SU-DHL-6 (cell line): ENCODE results near the gene CHSY1.

Source experiments
- H2AFZ ChIP-seq: fragments of 200-600 bp; sonication (generic); 2 replicates; pipeline ENCODE4 v1.6.1; 2014; ENCODE audit warnings: low read depth, mild to moderate bottlenecking, moderate library complexity, mixed read lengths, antibody characterized with exemption, low read length; ENCODE audit not compliant: severe bottlenecking
- H3F3A ChIP-seq: fragments of 200-600 bp; shearing (Covaris generic); 2 replicates; pipeline ENCODE4 v1.6.0; 2016; ENCODE audit warnings: antibody characterized with exemption, mild to moderate bottlenecking; ENCODE audit not compliant: insufficient read depth
- H3K27ac ChIP-seq: fragments of 200-600 bp; sonication (generic); 2 replicates; pipeline ENCODE4 v1.5.1; 2016; ENCODE audit warnings: low read depth, mild to moderate bottlenecking, low read length, moderate library complexity, mixed read lengths
- H3K27me3 ChIP-seq: fragments of 200-600 bp; sonication (generic), shearing (Covaris generic); 2 replicates; pipeline ENCODE4 v1.6.0; 2014; ENCODE audit warnings: mild to moderate bottlenecking, low read length
- H3K36me3 ChIP-seq: fragments of 200-600 bp; sonication (generic); 2 replicates; pipeline ENCODE4 v1.6.1; 2014; ENCODE audit warnings: mild to moderate bottlenecking, low read length, mixed read lengths
- H3K4me2 ChIP-seq: fragments of 300-600, 200-600 bp; shearing (Covaris generic), sonication (generic); 2 replicates; pipeline ENCODE4 v1.6.0; 2014; ENCODE audit warnings: low read length, low read depth, mild to moderate bottlenecking; ENCODE audit not compliant: poor library complexity, severe bottlenecking
- H3K4me3 ChIP-seq: fragments of 200-600 bp; sonication (generic); 2 replicates; pipeline ENCODE4 v1.5.1; 2014; ENCODE audit warnings: antibody characterized with exemption, low read length, mild to moderate bottlenecking, mixed read lengths; ENCODE audit not compliant: insufficient read depth, poor library complexity, severe bottlenecking
- H3K79me2 ChIP-seq: fragments of 200-600 bp; sonication (generic); 2 replicates; pipeline ENCODE4 v1.6.1; 2014; ENCODE audit warnings: mild to moderate bottlenecking, low read length, moderate library complexity; ENCODE audit not compliant: insufficient read depth
- H3K9ac ChIP-seq: fragments of 200-600 bp; sonication (generic); 2 replicates; pipeline ENCODE4 v1.7.0; 2014; ENCODE audit warnings: mild to moderate bottlenecking, low read length
- H3K9me2 ChIP-seq: fragments of 200-600 bp; sonication (generic); replicated peaks from 2 replicates; pipeline ENCODE4 v1.6.1; 2014; ENCODE audit warnings: low read length; ENCODE audit not compliant: insufficient read depth
- H3K9me3 ChIP-seq: fragments of 200-600 bp; sonication (generic); 2 replicates; pipeline ENCODE4 v1.6.1; 2014; ENCODE audit warnings: low read length, mixed read lengths; ENCODE audit not compliant: insufficient read depth
- H4K20me1 ChIP-seq: fragments of 200-600 bp; sonication (generic); 2 replicates; pipeline ENCODE4 v1.6.1; 2014; ENCODE audit warnings: low read depth, mild to moderate bottlenecking, antibody characterized with exemption, low read length, moderate library complexity, mixed read lengths
- EZH2phosphoT487 ChIP-seq: fragments of 200-600 bp; sonication (generic), shearing (Covaris generic); conservative IDR thresholded peaks from 2 replicates; pipeline ENCODE4 v1.6.1; 2018; ENCODE audit warnings: mild to moderate bottlenecking, antibody characterized with exemption, low read length, moderate library complexity, mixed read lengths
- TF ChIP-seq, protein P1 (sequence below): fragments of 200-600 bp; sonication (generic); IDR thresholded peaks from one replicate; pipeline ENCODE4 v1.5.1; 2017; ENCODE audit warnings: antibody characterized with exemption, mild to moderate bottlenecking, low read length, moderate library complexity; ENCODE audit not compliant: insufficient read depth, poor library complexity, severe bottlenecking

CHSY1 gene

DNA sequence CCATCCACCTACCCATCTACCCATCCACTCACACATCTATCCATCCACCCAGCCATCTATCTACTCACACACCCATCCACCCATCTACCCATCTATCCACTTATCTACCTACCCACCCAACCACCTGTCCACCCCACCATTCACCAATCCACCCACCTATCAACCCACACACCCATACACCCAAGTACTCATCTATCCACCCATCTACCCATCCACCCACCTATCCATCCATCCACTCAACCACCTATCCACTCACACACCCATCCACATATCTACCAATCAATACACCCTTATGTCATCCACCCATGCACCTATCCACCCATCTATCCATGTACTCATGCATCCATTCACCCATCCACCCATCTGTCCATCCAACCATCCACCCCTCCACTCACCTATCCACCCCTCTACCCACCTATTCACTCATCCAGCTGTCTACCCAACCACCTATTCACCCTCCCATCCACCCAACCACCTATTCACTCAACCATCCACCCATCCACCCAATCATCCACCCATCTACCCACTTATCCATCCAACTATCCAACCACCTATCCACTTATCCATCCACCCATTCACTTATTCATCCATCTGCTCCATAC lies 109.8 kb downstream of the CHSY1 start:
- no peaks in the 10 kb centered on the region for H3K9me2 ChIP-seq
- no peak overlapping the region for H3K4me3 ChIP-seq
- no peak overlapping the region for H3K27ac ChIP-seq
- no peaks in the 10 kb centered on the region for H3F3A ChIP-seq
- no peak overlapping the region for H2AFZ ChIP-seq
- H4K20me1 ChIP-seq: no peaks in the 10 kb centered on the region
- H3K9me3 ChIP-seq: no peaks in the 10 kb centered on the region
- no peaks in the 10 kb centered on the region for H3K27me3 ChIP-seq
- H3K79me2 ChIP-seq: no peaks in the 10 kb centered on the region
- TF ChIP-seq EZH2phosphoT487: no peak
- TF ChIP-seq, protein P1, sequence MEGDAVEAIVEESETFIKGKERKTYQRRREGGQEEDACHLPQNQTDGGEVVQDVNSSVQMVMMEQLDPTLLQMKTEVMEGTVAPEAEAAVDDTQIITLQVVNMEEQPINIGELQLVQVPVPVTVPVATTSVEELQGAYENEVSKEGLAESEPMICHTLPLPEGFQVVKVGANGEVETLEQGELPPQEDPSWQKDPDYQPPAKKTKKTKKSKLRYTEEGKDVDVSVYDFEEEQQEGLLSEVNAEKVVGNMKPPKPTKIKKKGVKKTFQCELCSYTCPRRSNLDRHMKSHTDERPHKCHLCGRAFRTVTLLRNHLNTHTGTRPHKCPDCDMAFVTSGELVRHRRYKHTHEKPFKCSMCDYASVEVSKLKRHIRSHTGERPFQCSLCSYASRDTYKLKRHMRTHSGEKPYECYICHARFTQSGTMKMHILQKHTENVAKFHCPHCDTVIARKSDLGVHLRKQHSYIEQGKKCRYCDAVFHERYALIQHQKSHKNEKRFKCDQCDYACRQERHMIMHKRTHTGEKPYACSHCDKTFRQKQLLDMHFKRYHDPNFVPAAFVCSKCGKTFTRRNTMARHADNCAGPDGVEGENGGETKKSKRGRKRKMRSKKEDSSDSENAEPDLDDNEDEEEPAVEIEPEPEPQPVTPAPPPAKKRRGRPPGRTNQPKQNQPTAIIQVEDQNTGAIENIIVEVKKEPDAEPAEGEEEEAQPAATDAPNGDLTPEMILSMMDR: no peak
- no peak overlapping the region for H3K4me2 ChIP-seq
- H3K9ac ChIP-seq: no peak overlapping the region
- no peaks in the 10 kb centered on the region for H3K36me3 ChIP-seq

DNA sequence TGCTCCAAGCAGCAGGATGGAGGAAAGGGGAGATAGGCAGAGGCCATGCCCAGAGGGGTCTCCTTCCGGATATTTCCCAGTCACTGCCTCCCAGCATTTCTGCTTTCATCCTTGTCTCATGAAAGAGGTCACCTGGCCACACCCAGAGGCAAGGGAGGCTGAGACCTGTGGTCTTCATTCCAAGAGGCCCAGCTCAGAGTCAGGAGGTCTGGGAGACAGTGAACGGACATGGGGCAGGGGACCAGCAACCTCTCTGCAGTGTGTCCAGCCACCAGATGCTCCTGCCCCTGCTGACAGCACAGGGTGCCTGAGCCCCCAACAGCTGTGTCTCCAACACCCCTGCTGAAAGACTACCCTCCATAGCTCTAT lies 111.2 kb downstream of the CHSY1 start:
- peak overlapping the region; percentile 93 for H2AFZ ChIP-seq
- no peaks in the 10 kb centered on the region for H3K9me2 ChIP-seq
- no peaks in the 10 kb centered on the region for H4K20me1 ChIP-seq
- no peaks in the 10 kb centered on the region for H3F3A ChIP-seq
- peak overlapping the region; percentile 43; the same call in 1 of the 2 replicates for H3K9ac ChIP-seq
- H3K4me2 ChIP-seq: peak overlapping the region; percentile 56
- no peaks in the 10 kb centered on the region for H3K36me3 ChIP-seq
- H3K27me3 ChIP-seq: no peaks in the 10 kb centered on the region
- no peaks in the 10 kb centered on the region for H3K79me2 ChIP-seq
- TF ChIP-seq EZH2phosphoT487: no peak
- TF ChIP-seq, protein P1: no peak
- H3K9me3 ChIP-seq: no peaks in the 10 kb centered on the region
- H3K4me3 ChIP-seq: no peak overlapping the region
- no peak overlapping the region for H3K27ac ChIP-seq

DNA sequence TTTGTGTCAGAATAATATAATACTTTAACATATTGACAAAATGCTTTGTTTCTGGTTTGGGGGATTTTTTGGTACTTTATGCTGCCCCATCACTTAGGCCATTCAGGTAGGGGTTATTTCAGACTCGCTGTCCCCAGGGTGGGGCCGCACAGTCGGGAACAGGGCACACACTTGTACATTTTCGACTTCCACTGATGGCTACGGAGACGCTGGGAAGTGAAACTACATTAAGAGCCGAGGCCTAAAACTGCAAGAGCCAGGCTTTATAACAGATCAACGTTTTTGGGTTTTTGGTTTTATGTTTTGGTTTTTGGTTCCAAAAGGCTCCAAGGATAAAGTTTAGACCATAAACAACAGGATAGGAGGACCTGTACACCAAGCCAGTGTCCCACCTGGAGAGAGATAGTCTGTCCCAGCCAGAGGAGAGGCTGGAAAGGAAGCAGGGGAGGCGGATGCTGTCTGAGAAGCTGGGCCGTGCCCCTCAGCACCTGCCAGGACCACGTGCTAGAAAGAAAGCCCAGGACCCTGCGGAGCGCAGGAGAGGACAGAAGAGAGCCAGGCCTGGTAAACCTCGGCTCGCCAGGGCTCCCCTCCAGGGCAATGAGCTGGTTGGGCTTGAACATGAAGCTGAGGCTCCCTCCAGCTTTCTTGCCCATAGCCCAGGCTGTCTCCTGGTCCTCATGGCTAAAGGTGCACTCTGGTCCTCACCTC lies 111.7 kb downstream of the CHSY1 start:
- H3F3A ChIP-seq: no peaks in the 10 kb centered on the region
- peak overlapping the region; percentile 56 for H3K4me2 ChIP-seq
- no peaks in the 10 kb centered on the region for H3K9me2 ChIP-seq
- no peaks in the 10 kb centered on the region for H3K36me3 ChIP-seq
- TF ChIP-seq, protein P1: no peak
- TF ChIP-seq EZH2phosphoT487: no peak
- H3K9me3 ChIP-seq: no peaks in the 10 kb centered on the region
- H2AFZ ChIP-seq: peak overlapping the region; percentile 93
- peak overlapping the region; percentile 56 for H3K27ac ChIP-seq
- H4K20me1 ChIP-seq: no peaks in the 10 kb centered on the region
- H3K9ac ChIP-seq: peak overlapping the region; percentile 43
- no peaks in the 10 kb centered on the region for H3K27me3 ChIP-seq
- no peak overlapping the region for H3K4me3 ChIP-seq
- H3K79me2 ChIP-seq: no peaks in the 10 kb centered on the region
